ENCODE results near the gene KSR1. TPM values are rescaled to one million over a fixed set of nuclear protein-coding genes. Genes with fewer than 3 reads are reported as not detected.

The KSR1 gene
- total RNA-seq, 1 donor from 2014 or later = 90.2 TPM

- H3K27ac Mint-ChIP-seq (ENCODE audit: unreplicated experiment) = peak overlapping the region; percentile 89
- peaks cover 55% of the 10 kb centered on the region for H3K4me1 Mint-ChIP-seq (ENCODE audit: low read depth, unreplicated experiment)
- no peak for FAIRE-seq
Observed at GRCh38 chr17:27503611-27504010, 47.4 kb downstream of the KSR1 start.

GRCh38 chr17:27504188-27504995 lies 48.1 kb downstream of the KSR1 start:
- H3K4me2 ChIP-seq (ENCODE audit: low read length) = no peak overlapping the region
- peaks cover 54% of the 10 kb centered on the region for H3K4me1 Mint-ChIP-seq (ENCODE audit: low read depth, unreplicated experiment)

More at GRCh38 chr17:27503611-27504010, 47.4 kb downstream of the KSR1 start:
- H3K27me3 Mint-ChIP-seq (ENCODE audit: low read depth, unreplicated experiment) = no peaks in the 10 kb centered on the region
- Histone ChIP-seq H2AFZ (ENCODE audit: low read depth, low read length) (no peak overlapping the region), H3K4me1 (ENCODE audit: insufficient read depth, low read length) (peaks cover 33% of the 10 kb centered on the region), H3K79me2 (ENCODE audit: insufficient read depth, low read length) (peaks cover 65% of the 10 kb centered on the region), H3K9ac (ENCODE audit: low read length) (peak overlapping the region; percentile 64), H3K4me2 (ENCODE audit: low read length) (no peak overlapping the region), H3K9me3 (ENCODE audit: insufficient read depth, low read depth, low read length) (peaks cover 3% of the 10 kb centered on the region), H4K20me1 (ENCODE audit: insufficient read depth, low read length) (peaks cover 57% of the 10 kb centered on the region), H3K36me3 (ENCODE audit: insufficient read depth, low read length) (no peaks in the 10 kb centered on the region), H3K27ac (ENCODE audit: low read depth, low read length) (peak overlapping the region; percentile 83), H3K27me3 (ENCODE audit: insufficient read depth, low read length) (no peaks in the 10 kb centered on the region), H3K4me3 (ENCODE audit: insufficient read depth, low read depth, low read length) (no peak overlapping the region)
- H3K4me3 Mint-ChIP-seq (ENCODE audit: unreplicated experiment) = no peak overlapping the region
- H3K9me3 Mint-ChIP-seq (ENCODE audit: unreplicated experiment) = peaks cover 10% of the 10 kb centered on the region
- DNase-seq (ENCODE audit: low read depth) = no peak
- peaks cover 36% of the 10 kb centered on the region for H3K36me3 Mint-ChIP-seq (ENCODE audit: low read depth, unreplicated experiment)
- TF ChIP-seq EZH2 (IDR thresholded peaks at IDR 0.05; ENCODE audit: insufficient read depth, low read length) = no peak
- TF ChIP-seq, protein P1, sequence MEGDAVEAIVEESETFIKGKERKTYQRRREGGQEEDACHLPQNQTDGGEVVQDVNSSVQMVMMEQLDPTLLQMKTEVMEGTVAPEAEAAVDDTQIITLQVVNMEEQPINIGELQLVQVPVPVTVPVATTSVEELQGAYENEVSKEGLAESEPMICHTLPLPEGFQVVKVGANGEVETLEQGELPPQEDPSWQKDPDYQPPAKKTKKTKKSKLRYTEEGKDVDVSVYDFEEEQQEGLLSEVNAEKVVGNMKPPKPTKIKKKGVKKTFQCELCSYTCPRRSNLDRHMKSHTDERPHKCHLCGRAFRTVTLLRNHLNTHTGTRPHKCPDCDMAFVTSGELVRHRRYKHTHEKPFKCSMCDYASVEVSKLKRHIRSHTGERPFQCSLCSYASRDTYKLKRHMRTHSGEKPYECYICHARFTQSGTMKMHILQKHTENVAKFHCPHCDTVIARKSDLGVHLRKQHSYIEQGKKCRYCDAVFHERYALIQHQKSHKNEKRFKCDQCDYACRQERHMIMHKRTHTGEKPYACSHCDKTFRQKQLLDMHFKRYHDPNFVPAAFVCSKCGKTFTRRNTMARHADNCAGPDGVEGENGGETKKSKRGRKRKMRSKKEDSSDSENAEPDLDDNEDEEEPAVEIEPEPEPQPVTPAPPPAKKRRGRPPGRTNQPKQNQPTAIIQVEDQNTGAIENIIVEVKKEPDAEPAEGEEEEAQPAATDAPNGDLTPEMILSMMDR (IDR thresholded peaks at IDR 0.05; ENCODE audit: insufficient read depth, low read depth, low read length) = no peak

More at GRCh38 chr17:27504188-27504995, 48.1 kb downstream of the KSR1 start:
- Mint-ChIP-seq H3K27me3 (ENCODE audit: low read depth, unreplicated experiment) (no peaks in the 10 kb centered on the region), H3K36me3 (ENCODE audit: low read depth, unreplicated experiment) (peaks cover 32% of the 10 kb centered on the region), H3K9me3 (ENCODE audit: unreplicated experiment) (peaks cover 10% of the 10 kb centered on the region), H3K27ac (ENCODE audit: unreplicated experiment) (peak overlapping the region; percentile 58), H3K4me3 (ENCODE audit: unreplicated experiment) (no peak overlapping the region)
- Histone ChIP-seq H3K27ac (ENCODE audit: low read depth, low read length) (no peak overlapping the region), H3K4me3 (ENCODE audit: insufficient read depth, low read depth, low read length) (no peak overlapping the region), H3K27me3 (ENCODE audit: insufficient read depth, low read length) (no peaks in the 10 kb centered on the region), H2AFZ (ENCODE audit: low read depth, low read length) (no peak overlapping the region), H3K36me3 (ENCODE audit: insufficient read depth, low read length) (no peaks in the 10 kb centered on the region), H3K4me1 (ENCODE audit: insufficient read depth, low read length) (peaks cover 33% of the 10 kb centered on the region), H3K79me2 (ENCODE audit: insufficient read depth, low read length) (peaks cover 59% of the 10 kb centered on the region), H3K9me3 (ENCODE audit: insufficient read depth, low read depth, low read length) (peaks cover 3% of the 10 kb centered on the region), H4K20me1 (ENCODE audit: insufficient read depth, low read length) (peaks cover 50% of the 10 kb centered on the region), H3K9ac (ENCODE audit: low read length) (no peak overlapping the region)
- no peak for FAIRE-seq
- no peak for DNase-seq (ENCODE audit: low read depth)
- TF ChIP-seq, protein P1 (IDR thresholded peaks at IDR 0.05; ENCODE audit: insufficient read depth, low read depth, low read length) = no peak
- TF ChIP-seq EZH2 (IDR thresholded peaks at IDR 0.05; ENCODE audit: insufficient read depth, low read length) = no peak
